H1 (cell line): Measurements from ENCODE around the gene STT3B.

ENCODE experiments used
- BACH1 ChIP-seq: IDR thresholded peaks from 2 replicates; pipeline ENCODE4 v1.6.1; 2012; ENCODE audit warnings: low read length, improper control_type of control experiment
- POLR2AphosphoS5 ChIP-seq: IDR thresholded peaks from 2 replicates; pipeline ENCODE4 v1.6.1; 2011; ENCODE audit warnings: low read depth, low read length
- SP2 ChIP-seq: IDR thresholded peaks from 2 replicates; pipeline ENCODE4 v1.6.1; 2012; ENCODE audit warnings: mild to moderate bottlenecking, low read length, inconsistent platforms
- TF ChIP-seq, protein P1 (sequence below), 3 experiments: IDR thresholded peaks; 1 replicate in 2 of 3; 2 replicates in 1 of 3; pipeline versions ENCODE4 v1.5.1 to v1.6.1; 2011; ENCODE audit warnings: low read length in 3 of 3, mild to moderate bottlenecking in 3 of 3, inconsistent platforms in 2 of 3, low read depth in 1 of 3, moderate library complexity in 1 of 3; ENCODE audit not compliant: insufficient read depth in 1 of 3; ENCODE audit errors: control extremely low read depth in 1 of 3

DNA sequence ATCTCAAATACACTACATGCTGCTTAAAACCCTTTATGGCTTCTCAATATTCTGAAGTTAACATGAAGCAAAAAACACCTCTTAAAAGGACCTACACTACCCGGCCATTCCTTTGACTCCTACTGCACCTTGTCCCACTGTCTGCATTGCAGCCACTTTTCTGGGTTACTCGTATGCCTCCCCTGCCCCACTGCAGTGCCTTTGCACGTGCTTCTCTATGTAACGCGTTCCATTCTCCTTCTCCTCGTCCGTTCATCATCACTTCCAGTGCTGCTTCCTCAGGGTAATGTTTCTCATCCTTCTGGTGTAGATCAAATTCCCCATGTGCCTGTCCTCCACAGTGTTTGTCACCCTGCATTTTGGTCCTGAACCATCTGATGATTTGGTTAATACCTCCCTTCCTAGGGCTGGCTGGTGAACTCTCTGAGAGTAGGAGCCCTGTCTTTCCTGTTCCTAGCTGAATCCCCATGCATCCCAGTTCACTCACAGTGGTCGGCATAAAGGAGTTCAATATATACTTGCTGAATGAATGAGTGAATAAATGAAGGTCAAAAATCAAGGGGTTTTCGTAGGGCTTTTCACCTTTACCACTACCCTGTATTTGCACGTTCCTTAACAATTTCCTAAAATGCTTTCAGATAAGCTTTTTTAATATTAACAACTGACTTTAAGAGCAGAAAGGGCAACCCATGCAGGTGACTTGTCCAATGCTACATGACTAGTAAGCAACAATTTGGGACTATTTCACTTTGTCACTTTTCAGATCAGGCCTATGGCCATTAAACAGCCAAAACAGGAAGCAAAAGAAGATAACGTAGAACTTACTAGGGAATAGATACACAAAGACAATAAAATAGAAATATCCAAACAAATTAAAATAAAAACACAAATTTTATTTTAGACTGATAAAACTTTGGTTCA, 2.4 kb upstream of the STT3B start:
- TF ChIP-seq SP2, result no peak
- TF ChIP-seq POLR2AphosphoS5, result no peak
- TF ChIP-seq BACH1, result no peak
- TF ChIP-seq, protein P1, sequence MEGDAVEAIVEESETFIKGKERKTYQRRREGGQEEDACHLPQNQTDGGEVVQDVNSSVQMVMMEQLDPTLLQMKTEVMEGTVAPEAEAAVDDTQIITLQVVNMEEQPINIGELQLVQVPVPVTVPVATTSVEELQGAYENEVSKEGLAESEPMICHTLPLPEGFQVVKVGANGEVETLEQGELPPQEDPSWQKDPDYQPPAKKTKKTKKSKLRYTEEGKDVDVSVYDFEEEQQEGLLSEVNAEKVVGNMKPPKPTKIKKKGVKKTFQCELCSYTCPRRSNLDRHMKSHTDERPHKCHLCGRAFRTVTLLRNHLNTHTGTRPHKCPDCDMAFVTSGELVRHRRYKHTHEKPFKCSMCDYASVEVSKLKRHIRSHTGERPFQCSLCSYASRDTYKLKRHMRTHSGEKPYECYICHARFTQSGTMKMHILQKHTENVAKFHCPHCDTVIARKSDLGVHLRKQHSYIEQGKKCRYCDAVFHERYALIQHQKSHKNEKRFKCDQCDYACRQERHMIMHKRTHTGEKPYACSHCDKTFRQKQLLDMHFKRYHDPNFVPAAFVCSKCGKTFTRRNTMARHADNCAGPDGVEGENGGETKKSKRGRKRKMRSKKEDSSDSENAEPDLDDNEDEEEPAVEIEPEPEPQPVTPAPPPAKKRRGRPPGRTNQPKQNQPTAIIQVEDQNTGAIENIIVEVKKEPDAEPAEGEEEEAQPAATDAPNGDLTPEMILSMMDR (IDR thresholded peaks at IDR 0.05; ENCODE audit: control extremely low read depth in 1 of 3, insufficient read depth in 1 of 3, low read depth in 1 of 3, low read length in 3 of 3), result no peak
